Activated naive CD8-positive, alpha-beta T cell treated with anti-CD3 and anti-CD28 coated beads, Interleukin-2, amount 50 U/mL, for 24 hours (primary cell): Measurements from ENCODE around the gene COG2.

Source experiments
- ATAC-seq: fragments of 150-1000 bp; cut with Tn5 transposase; one replicate; pipeline ENCODE4 v1.10.0; 2021
- DNase-seq: peaks from one replicate; pipeline ENCODE4 v3.0.0; 2021
- H3K27ac Mint-ChIP-seq: one replicate; pipeline ENCODE4 v1.8.0; 2021; ENCODE audit warnings: mild to moderate bottlenecking, mixed read lengths
- H3K27me3 Mint-ChIP-seq: one replicate; pipeline ENCODE4 v1.8.0; 2021; ENCODE audit warnings: mixed read lengths
- H3K36me3 Mint-ChIP-seq: one replicate; pipeline ENCODE4 v1.8.0; 2021; ENCODE audit warnings: low read depth, mixed read lengths
- H3K4me1 Mint-ChIP-seq: one replicate; pipeline ENCODE4 v1.8.0; 2021; ENCODE audit warnings: mixed read lengths
- H3K4me3 Mint-ChIP-seq: one replicate; pipeline ENCODE4 v1.8.0; 2021; ENCODE audit warnings: mild to moderate bottlenecking, moderate library complexity, mixed read lengths
- H3K9me3 Mint-ChIP-seq: one replicate; pipeline ENCODE4 v1.8.0; 2021; ENCODE audit warnings: mixed read lengths

The COG2 gene

GRCh38 chr1:230679192-230679591 lies 36.9 kb downstream of the COG2 start:
- Mint-ChIP-seq H3K9me3 (no peaks in the 10 kb centered on the region), H3K27ac (peak overlapping the region; percentile 44), H3K4me1 (no peaks in the 10 kb centered on the region), H3K27me3 (no peaks in the 10 kb centered on the region), H3K4me3 (no peak overlapping the region), H3K36me3 (peaks cover 42% of the 10 kb centered on the region)
- DNase-seq (no peak), ATAC-seq (no peak)

GRCh38 chr1:230679825-230680224 lies 37.5 kb downstream of the COG2 start:
- Mint-ChIP-seq H3K4me1 (no peaks in the 10 kb centered on the region), H3K27me3 (no peaks in the 10 kb centered on the region), H3K27ac (peak overlapping the region; percentile 44), H3K9me3 (no peaks in the 10 kb centered on the region), H3K36me3 (peaks cover 44% of the 10 kb centered on the region), H3K4me3 (no peak overlapping the region)
- ATAC-seq (no peak), DNase-seq (no peak)

- H3K27ac Mint-ChIP-seq, result peak overlapping the region; percentile 40
- H3K4me3 Mint-ChIP-seq, result no peak overlapping the region
- DNase-seq (no peak), ATAC-seq (no peak)
- peaks cover 49% of the 10 kb centered on the region for H3K36me3 Mint-ChIP-seq
- no peaks in the 10 kb centered on the region for H3K4me1 Mint-ChIP-seq
- H3K27me3 Mint-ChIP-seq, result no peaks in the 10 kb centered on the region
- no peaks in the 10 kb centered on the region for H3K9me3 Mint-ChIP-seq
Observed at GRCh38 chr1:230680300-230681025, 38.2 kb downstream of the COG2 start.

GRCh38 chr1:230681599-230681998 lies 39.3 kb downstream of the COG2 start:
- Mint-ChIP-seq H3K27ac (no peak overlapping the region), H3K36me3 (peaks cover 43% of the 10 kb centered on the region), H3K27me3 (no peaks in the 10 kb centered on the region), H3K9me3 (no peaks in the 10 kb centered on the region), H3K4me3 (no peak overlapping the region), H3K4me1 (no peaks in the 10 kb centered on the region)
- ATAC-seq (peak; percentile 40), DNase-seq (no peak)

- peaks cover 46% of the 10 kb centered on the region for H3K36me3 Mint-ChIP-seq
- no peaks in the 10 kb centered on the region for H3K4me1 Mint-ChIP-seq
- no peak overlapping the region for H3K4me3 Mint-ChIP-seq
- no peak for DNase-seq
- no peaks in the 10 kb centered on the region for H3K27me3 Mint-ChIP-seq
- H3K9me3 Mint-ChIP-seq, result no peaks in the 10 kb centered on the region
- ATAC-seq, result no peak
- no peak overlapping the region for H3K27ac Mint-ChIP-seq
Observed at GRCh38 chr1:230682274-230682673, 40.0 kb downstream of the COG2 start.

GRCh38 chr1:230682882-230683610 lies 40.8 kb downstream of the COG2 start:
- H3K36me3 Mint-ChIP-seq, result peaks cover 46% of the 10 kb centered on the region
- DNase-seq, result no peak
- ATAC-seq, result no peak
- H3K4me3 Mint-ChIP-seq, result no peak overlapping the region
- no peaks in the 10 kb centered on the region for H3K27me3 Mint-ChIP-seq
- no peaks in the 10 kb centered on the region for H3K9me3 Mint-ChIP-seq
- no peaks in the 10 kb centered on the region for H3K4me1 Mint-ChIP-seq
- no peak overlapping the region for H3K27ac Mint-ChIP-seq

- no peak overlapping the region for H3K27ac Mint-ChIP-seq
- ATAC-seq, result no peak
Observed at GRCh38 chr1:230684146-230684545, 41.9 kb downstream of the COG2 start.

GRCh38 chr1:230684998-230685397 lies 42.7 kb downstream of the COG2 start:
- no peaks in the 10 kb centered on the region for H3K9me3 Mint-ChIP-seq
- no peak overlapping the region for H3K4me3 Mint-ChIP-seq
- no peak for ATAC-seq
- no peak for DNase-seq
- peaks cover 42% of the 10 kb centered on the region for H3K36me3 Mint-ChIP-seq
- H3K27me3 Mint-ChIP-seq, result no peaks in the 10 kb centered on the region
- H3K27ac Mint-ChIP-seq, result no peak overlapping the region
- no peaks in the 10 kb centered on the region for H3K4me1 Mint-ChIP-seq

More at GRCh38 chr1:230684146-230684545, 41.9 kb downstream of the COG2 start:
- H3K36me3 Mint-ChIP-seq, result peaks cover 45% of the 10 kb centered on the region
- H3K27me3 Mint-ChIP-seq, result no peaks in the 10 kb centered on the region
- no peaks in the 10 kb centered on the region for H3K9me3 Mint-ChIP-seq
- no peak for DNase-seq
- H3K4me1 Mint-ChIP-seq, result no peaks in the 10 kb centered on the region
- no peak overlapping the region for H3K4me3 Mint-ChIP-seq

GRCh38 chr1:230686747-230687146 lies 44.5 kb downstream of the COG2 start:
- no peak for DNase-seq
- H3K4me1 Mint-ChIP-seq, result no peaks in the 10 kb centered on the region
- H3K9me3 Mint-ChIP-seq, result no peaks in the 10 kb centered on the region
- no peak overlapping the region for H3K27ac Mint-ChIP-seq
- H3K36me3 Mint-ChIP-seq, result peaks cover 43% of the 10 kb centered on the region
- no peaks in the 10 kb centered on the region for H3K27me3 Mint-ChIP-seq
- no peak for ATAC-seq
- H3K4me3 Mint-ChIP-seq, result no peak overlapping the region

- H3K9me3 Mint-ChIP-seq, result no peaks in the 10 kb centered on the region
- no peak overlapping the region for H3K27ac Mint-ChIP-seq
- H3K36me3 Mint-ChIP-seq, result peaks cover 37% of the 10 kb centered on the region
- H3K27me3 Mint-ChIP-seq, result no peaks in the 10 kb centered on the region
- H3K4me1 Mint-ChIP-seq, result no peaks in the 10 kb centered on the region
- ATAC-seq (no peak), DNase-seq (no peak)
- no peak overlapping the region for H3K4me3 Mint-ChIP-seq
Observed at GRCh38 chr1:230690101-230690500, 47.8 kb downstream of the COG2 start.

- ATAC-seq, result no peak
- peaks cover 30% of the 10 kb centered on the region for H3K36me3 Mint-ChIP-seq
Observed at GRCh38 chr1:230691615-230692014, 49.3 kb downstream of the COG2 start.

GRCh38 chr1:230693221-230693620 lies 50.9 kb downstream of the COG2 start:
- H3K27ac Mint-ChIP-seq, result peak overlapping the region; percentile 39
- ATAC-seq, result no peak
- DNase-seq, result no peak
- no peak overlapping the region for H3K4me3 Mint-ChIP-seq
- H3K36me3 Mint-ChIP-seq, result peaks cover 26% of the 10 kb centered on the region
- H3K27me3 Mint-ChIP-seq, result no peaks in the 10 kb centered on the region
- H3K4me1 Mint-ChIP-seq, result no peaks in the 10 kb centered on the region
- no peaks in the 10 kb centered on the region for H3K9me3 Mint-ChIP-seq

More at GRCh38 chr1:230691615-230692014, 49.3 kb downstream of the COG2 start:
- no peaks in the 10 kb centered on the region for H3K4me1 Mint-ChIP-seq
- no peaks in the 10 kb centered on the region for H3K27me3 Mint-ChIP-seq
- DNase-seq, result no peak
- H3K27ac Mint-ChIP-seq, result no peak overlapping the region
- no peak overlapping the region for H3K4me3 Mint-ChIP-seq
- no peaks in the 10 kb centered on the region for H3K9me3 Mint-ChIP-seq

- Mint-ChIP-seq H3K9me3 (no peaks in the 10 kb centered on the region), H3K4me1 (no peaks in the 10 kb centered on the region), H3K36me3 (peaks cover 24% of the 10 kb centered on the region), H3K27me3 (no peaks in the 10 kb centered on the region), H3K27ac (no peak overlapping the region), H3K4me3 (no peak overlapping the region)
- DNase-seq (no peak), ATAC-seq (no peak)
Observed at GRCh38 chr1:230693777-230694176, 51.5 kb downstream of the COG2 start.

- H3K4me3 Mint-ChIP-seq, result no peak overlapping the region
- DNase-seq (no peak), ATAC-seq (no peak)
- no peaks in the 10 kb centered on the region for H3K27me3 Mint-ChIP-seq
- H3K27ac Mint-ChIP-seq, result peak overlapping the region; percentile 23
- peaks cover 24% of the 10 kb centered on the region for H3K36me3 Mint-ChIP-seq
- H3K4me1 Mint-ChIP-seq, result no peaks in the 10 kb centered on the region
- no peaks in the 10 kb centered on the region for H3K9me3 Mint-ChIP-seq
Observed at GRCh38 chr1:230694464-230694863, 52.2 kb downstream of the COG2 start.

GRCh38 chr1:230694991-230695390 lies 52.7 kb downstream of the COG2 start:
- ATAC-seq, result no peak
- peaks cover 19% of the 10 kb centered on the region for H3K36me3 Mint-ChIP-seq
- no peaks in the 10 kb centered on the region for H3K27me3 Mint-ChIP-seq
- H3K4me1 Mint-ChIP-seq, result no peaks in the 10 kb centered on the region
- no peak overlapping the region for H3K27ac Mint-ChIP-seq
- H3K9me3 Mint-ChIP-seq, result no peaks in the 10 kb centered on the region
- no peak for DNase-seq
- no peak overlapping the region for H3K4me3 Mint-ChIP-seq
